GM04503 (cell line): Measurements from ENCODE around the gene FAR2.
"Not testable (repeated sequence)": the region's sequence is repeated elsewhere in the genome, so short reads cannot be mapped to it uniquely, and the experiment has no call there.

Experiments used
- DNase-seq: peaks from one replicate; pipeline ENCODE4 v3.0.0-alpha.2; 2012; ENCODE audit warnings: low read depth

FAR2 gene

DNA sequence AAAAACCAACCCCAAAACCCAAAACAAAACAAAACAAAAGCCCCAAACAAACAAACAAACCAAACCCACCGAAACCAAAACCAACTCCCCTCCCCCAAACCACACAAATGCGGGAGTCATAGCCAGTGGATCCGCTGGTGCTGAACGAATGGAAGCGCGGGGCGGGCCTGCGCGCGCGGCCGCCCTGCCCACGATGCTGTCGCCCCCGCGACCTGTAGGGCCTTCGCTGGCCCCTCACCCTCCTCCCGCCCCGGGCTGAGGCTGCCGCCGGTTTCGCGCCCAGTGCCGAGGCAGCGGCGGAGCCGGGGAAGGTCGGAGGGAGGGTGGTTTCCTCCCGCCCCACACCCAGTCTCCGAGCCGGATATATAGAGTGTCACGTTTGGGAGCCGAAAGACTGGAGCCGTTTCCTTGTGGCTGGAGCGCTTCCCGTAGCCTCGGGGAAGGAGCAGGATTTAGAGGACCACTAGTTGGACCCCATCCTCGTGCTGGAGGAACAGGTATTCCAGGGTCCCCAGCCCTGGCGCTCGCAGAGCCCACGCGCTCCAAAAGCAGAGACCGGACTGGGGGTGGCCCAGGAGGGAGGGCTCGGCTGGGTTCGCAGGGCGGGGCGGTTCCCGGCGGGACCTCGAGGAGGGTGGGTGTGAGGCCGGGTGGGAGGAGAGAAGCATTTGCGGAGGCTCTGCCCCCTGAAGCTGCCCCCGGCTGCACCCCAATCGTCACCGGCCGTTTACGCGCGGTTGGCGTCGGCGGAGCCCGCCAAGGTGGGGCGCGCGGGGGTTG is at the start of gene FAR2:
TSS of gene FAR2 (plus strand) at position 368 of the 780 bp plus-strand sequence. CDS start 121,172 bp downstream, outside the sequence.
- DNase-seq: no peak

DNA sequence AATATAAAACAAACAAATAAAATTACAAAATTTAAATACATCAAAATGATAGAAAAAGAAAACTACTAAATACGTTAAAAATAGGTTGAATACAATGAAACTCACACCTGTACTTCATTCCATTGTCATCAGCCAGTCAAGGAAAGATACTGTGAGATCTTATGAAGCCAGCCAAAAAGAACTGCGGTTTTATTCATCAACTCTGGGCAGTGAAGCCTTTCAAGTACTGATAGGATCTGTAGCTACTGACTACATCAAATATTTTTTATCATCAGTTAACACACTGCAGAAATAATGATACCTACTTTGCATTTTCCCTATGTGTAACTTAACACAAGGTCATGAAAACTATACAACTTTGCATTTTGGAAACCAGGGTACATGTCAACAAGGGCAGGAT is 46.3 kb upstream of the FAR2 start:
- no peak for DNase-seq

DNA sequence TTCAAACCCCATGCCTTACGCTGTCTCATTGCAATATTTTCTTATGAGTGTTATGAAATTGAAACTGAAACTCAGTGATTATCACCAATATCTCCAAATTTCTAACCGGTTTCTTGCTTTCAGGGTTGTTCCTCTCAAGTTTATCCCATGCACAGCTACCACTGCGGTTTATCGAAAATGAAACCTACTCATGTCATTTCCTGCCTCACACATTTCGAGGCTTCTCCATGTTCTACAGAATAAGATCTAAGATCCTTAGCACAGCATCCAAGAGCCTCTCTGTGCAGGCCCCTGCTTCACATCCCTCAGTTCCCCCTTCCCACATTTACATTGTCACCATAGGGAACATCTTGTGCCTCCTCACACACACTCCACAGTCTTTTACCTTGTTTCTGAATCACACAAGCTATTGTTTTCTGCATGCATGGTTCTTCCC is 45.5 kb upstream of the FAR2 start:
- no peak for DNase-seq

DNA sequence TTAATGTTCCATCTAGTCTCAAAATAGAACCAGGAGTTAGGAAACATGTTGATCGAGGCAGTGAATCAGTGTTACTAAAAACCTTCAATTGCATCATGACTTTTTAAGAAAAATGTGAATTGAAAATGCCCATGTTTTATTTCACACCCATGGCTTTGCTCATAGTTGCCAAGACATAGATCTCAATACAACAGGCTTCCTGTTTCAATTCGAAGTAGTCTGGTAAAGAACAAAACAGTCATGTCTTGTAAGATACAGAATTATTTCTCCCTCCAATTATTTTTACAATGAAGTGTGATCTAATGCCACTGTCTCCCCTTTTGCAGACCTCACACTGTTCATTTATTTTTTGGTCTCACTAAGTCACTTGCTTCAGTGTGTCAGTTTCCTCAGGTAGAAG is 44.6 kb upstream of the FAR2 start:
- no peak for DNase-seq

DNA sequence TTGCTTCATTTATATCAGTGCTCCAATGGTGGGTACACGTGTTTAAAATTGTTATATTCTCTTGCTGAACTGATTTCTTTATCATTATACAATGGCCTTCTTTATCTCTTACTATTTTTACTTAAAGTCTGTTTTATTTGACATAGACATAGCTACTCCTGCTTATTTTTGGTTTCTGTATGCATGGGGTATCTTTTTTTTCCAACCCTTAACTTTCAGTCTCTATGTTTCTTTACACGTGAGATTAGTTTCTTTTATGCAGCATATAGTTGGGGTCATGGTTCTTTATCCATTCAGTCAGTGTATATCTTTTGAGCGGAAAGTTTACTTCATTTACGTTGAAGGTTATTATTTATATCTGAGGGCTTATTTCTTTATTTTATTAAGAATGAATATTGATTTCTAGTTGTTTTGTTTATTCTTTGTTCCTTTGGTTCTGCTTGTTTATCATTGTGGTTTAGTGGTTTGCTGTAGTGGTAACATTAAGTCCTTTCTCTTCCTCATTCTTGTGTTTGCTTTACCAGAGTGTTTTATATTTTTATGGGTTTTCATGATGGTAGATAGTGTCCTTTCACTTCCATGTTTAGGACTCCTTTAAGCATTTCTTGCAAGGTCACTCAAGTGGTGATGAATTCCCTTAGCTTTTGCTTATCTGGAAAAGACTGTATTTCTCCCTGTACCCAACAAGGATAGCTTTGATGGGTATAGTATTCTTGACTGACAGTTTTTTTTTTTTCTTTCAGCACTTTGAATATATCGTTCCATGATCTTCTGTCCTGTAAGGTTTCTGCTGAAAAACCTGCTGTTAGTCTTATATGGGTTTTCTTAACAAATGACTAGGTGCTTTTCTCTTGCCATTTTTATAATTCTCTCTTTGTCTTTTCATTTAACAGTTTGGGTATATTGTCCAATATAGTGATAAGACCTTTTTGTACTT is 38.3 kb upstream of the FAR2 start:
- DNase-seq: no peak

DNA sequence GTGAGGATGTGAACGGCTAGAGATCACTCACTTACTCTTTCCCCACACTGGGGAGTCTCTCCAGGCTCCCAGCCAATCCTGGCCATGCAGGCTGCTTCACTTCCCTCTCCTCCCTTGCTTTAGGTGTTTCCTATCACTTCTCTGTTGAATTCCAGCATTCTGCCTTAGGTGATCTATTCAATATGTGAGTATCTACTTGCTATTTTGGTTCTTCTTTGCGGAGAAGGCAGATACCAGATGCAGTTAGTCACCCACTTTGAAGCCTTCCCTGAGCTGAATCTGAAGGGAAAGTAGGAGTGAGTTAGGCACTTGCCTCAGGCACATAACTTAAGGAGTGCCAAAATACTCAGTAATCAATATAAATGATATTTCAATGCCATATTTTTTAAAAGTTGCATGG is 36.0 kb upstream of the FAR2 start:
- DNase-seq: no peak

DNA sequence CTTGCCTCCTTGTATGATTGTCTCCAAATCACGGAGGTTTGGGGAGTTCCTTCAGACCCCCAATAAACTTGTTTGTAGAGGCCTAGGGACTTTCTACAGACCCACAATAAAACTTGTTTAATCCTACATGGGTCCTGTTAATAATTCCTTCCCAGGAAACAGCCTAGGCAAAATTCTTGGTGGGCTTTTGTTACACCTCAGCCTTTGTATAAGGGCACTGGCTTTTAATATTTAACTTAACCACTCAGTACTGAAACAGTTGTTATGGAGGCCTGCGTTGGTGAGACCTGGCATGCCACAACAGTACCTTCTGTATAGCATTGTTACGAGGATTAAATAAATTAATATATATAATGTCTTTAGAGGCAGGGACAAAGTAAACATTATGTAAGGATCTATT is 32.7 kb upstream of the FAR2 start:
- no peak for DNase-seq

DNA sequence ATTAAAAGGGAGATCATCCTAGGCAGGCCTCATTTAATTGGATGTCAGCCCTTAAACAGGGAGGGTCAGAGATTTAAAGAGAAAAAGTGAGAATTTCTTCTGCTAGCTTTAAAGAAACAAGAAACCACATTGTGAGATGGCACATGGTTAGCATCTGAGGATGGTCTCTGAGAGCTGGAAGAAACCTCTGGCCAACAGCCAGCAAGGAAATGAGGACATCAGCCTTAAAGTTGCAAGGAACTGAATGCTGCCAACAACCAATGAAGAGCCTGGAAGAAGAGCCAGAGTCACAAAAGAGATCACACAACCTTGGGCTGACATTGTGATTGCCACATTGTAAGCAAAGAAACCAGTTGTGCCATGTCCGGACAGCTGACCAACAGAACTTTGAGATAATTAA is 17.5 kb upstream of the FAR2 start:
- DNase-seq: no peak

DNA sequence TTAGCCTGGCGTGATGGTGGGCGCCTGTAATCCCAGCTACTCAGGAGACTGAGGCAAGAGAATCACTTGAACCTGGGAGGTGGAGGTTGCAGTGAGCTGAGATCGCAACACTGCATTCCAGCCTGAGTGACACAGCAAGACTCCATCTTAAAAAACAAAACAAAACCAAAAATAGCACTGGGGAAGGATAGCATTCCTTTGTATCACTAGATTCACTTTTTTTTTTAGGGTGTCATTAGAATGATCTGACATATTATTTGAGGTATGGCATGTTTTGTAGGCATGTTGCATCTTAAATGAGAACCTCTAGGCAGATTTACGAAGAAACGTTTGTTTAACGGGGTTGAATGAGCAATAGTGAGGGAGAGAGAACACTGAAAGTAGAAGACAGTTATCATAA is 16.8 kb upstream of the FAR2 start:
- DNase-seq: no peak

DNA sequence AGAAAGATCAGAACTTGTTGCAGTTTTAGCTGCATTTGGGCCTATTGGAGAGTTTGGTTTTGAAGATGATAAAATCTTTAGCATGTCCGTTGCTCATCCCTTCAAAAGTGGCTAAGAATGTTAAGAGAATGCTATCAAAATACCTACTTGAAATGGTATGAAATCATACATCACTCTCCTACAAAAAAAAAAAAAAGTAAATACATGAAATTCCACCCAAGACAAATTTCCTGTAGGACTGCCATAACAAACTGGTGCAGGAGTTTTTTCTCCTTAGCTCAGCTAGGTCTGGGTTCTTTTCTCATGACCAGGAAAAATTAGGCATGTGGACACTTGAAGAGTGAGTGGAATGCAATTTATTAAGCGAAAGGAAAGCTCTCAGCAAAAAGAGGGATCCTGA is 15.9 kb upstream of the FAR2 start:
- no peak for DNase-seq

DNA sequence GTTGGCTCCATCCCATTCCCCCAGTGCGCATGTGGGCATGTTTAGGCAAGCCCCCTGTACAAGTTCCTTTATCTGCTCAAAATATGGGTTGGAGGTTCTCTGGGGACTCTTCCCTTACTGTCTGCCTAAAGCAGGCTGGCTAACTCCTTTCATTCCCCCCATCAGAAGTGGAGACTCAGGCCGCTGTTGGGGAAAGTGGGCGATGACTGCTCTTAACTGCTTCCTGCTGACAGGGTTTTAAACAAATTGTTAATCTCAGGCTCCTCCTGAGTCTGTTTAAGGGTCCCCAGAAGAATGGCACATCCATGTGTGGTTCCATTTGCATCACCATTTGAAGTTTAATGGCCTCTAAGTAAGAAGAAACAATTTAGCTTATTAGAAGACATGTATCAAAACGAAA is 15.4 kb upstream of the FAR2 start:
- DNase-seq: no peak

DNA sequence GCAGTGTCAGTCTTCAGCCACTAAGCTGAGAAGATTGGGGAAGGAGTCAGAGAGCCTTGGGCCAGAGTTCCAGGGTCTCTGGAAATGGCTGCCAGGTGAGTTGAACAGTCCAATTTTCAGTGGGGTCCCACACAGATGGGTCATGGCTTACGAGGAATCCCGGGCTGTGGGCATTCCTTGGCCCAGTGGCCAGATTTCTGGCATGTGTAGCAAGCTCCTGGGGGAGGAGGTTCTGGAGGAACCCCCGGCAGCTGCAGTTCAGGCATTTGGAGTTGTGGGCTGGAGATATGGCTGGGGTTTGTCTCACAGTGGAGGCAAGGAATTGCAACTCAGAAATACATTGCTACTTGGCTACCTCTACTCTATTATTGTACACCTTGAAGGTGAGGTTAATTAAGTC is 10.8 kb upstream of the FAR2 start:
- not testable (repeated sequence) for DNase-seq

DNA sequence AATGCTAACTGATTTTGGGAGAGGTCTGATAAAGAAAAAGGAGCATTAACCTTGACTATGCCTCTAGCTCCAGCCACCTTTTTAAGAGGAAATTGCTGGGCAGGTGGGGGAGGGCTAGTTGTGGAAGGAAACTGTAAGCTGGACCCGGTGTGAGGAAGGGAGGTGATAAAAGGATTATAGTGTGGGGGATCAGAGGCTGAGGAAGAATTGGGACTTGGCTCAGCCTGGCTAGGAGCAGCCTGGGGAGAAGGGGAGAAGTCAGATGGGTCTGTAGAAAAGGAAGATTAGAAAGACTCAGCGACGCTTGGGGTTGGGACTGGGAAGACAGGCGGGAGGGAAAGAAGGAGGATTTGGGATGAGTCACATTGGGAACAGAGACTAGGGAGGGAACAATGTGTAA is 10.2 kb upstream of the FAR2 start:
- not testable (repeated sequence) for DNase-seq

DNA sequence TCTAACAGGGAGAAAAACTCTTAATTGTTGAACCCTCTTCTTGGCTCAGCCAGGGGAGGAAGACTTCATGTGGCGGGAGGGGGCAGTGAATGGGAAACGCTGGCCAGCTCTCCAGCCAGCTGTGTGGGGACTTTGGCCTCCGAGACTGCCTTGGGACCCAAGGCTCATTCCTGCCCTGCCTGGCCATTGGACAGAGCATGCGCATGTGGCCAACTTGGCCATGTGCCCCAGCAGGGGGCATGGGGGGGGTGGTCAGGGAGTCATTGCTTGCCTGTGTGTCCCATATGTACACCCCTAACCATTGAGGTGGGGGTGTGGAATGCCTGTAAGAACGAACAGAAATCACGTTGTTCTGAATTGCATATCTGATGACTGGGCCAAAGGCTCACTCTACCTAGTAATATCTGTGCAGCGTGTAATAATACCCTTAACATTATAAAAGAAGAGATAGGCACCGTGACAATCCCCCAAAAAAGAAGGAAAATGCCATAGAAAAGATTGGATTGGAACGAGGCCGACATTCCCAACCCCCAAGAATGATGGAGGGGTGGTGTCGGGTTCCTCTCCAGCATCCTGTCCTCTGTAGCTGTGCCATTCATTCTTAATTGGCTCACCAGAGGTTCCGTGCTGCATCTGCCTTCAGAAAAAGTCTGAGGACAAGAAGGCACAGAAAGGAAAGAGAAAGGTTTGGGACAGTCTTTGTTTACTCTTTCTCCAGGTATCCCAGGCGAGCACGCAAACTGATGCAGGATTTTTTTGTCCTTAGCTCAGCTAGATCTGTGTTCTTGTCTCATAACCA is 3.5 kb upstream of the FAR2 start:
- DNase-seq: no peak

DNA sequence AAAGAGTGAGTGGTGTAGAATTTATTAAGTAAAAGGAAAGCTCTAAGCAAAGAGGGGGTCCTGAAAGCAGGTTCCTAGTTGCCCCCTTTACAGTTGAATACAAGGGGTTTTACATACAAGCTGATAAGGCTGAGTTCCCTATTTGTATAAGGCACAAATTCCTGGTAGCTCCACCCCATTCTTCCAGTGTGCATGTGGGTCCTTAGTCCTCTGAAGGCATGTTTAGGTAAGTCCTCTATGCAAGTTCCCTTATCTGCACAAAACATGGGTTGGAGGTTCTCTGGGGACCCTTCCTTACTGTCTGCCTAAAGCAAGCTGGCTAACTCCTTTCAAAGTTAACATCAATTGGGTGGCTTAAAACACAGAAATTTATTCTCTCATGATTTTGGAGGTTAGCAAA is 2.9 kb upstream of the FAR2 start:
- no peak for DNase-seq

DNA sequence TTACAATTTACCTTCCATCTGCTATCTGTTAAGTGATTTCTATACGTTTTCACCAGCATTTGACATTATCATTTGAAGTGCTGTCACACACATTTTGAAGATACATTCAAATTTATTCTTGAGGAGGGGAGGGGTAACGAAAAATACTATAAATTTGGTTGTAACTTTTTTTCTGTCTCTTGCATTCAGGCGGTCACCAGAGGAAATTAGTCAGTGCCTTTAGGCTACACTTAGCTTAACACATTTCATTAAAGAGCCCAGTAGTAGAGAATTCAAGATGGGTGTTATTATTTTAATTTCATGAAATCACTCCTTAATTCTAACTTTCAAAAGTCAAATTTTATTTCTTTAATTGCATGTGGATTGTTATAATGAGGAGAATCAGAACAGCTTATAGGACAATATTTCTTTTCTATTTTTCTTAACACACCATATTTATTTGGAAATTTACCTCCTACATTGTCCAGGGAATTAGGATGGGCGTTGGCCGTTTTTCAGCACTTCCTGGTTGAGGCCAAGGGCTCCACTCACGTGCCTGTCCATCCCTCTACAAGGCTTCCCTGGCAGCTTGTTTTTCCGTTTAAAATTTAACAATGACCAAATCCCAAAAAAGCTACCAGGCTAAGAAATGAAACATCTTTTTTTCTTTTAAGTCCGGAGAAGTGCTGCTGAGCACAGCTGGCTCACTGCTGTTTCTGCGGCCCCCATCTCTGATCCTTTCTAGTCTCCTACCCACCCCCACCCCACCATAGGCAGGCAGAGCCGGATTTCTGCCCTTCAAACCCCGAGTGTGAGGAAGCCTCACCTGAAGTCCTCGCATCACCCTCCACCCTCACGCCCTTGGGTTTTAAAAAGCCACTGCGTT is 1.1 kb upstream of the FAR2 start:
- no peak for DNase-seq

DNA sequence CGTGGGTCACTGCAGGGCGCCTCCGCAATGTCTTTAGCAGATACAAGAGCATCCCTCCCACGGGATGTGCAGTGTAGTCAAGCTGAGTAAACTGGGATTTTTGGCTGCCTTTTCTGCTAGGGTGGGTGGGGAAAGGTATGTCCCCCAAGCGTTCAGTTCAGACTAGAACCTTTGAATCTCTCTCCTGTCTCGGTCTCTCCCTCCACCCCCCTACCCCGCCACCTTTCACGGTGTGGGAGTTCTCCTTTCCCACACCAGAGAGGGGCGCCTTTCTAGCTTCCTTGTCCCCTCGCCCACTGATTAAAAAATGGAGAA is 525 bp upstream of the FAR2 start:
- DNase-seq: no peak

DNA sequence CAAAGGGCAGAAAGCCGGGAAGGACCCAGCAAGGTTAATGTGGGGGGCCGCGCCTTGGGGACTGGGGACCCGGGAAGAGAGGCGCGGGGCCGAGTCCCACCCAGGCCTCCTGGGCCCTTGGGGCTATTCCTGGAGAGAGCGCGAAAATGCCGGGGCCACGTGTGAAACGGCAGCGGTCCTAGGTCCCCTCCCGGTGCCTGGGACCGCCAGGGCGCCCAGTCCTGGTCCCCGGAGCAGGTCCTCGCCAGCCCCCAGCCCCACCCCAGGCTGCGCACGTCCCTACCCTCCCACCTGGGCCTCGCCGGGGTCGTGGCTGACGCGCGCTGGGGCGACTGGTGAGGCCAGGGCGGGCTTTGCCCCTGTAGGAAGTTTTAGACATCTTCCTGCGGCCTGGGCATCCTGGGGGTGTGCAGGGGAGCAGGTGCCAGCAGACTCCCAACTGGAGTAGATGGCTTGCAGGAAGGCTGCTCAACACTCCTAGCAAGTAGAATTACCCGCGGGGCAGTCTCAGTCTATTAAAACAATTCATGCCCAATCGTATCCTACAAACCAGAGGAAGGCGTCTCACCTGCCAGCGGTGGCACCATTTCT is 708 bp downstream of the FAR2 start:
- DNase-seq: no peak

DNA sequence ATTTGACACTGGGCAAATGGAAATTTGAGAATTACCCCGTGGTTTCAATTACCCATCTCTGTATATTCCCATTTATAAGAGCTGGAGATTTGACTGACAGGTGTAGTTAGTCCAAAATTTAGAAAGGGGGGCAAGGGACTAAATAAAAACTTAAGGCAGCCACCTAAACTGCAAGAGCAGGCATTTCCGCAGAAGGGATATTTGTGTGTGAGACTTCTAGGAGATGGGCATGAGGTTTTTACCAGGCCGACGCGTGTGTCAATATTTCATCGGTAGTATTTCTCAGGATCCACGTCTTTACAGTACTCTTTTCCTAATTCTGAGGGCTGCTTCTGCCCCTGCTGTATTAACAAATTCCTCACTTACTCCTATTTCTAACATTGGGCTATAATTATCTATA is 1.4 kb downstream of the FAR2 start:
- DNase-seq: no peak

DNA sequence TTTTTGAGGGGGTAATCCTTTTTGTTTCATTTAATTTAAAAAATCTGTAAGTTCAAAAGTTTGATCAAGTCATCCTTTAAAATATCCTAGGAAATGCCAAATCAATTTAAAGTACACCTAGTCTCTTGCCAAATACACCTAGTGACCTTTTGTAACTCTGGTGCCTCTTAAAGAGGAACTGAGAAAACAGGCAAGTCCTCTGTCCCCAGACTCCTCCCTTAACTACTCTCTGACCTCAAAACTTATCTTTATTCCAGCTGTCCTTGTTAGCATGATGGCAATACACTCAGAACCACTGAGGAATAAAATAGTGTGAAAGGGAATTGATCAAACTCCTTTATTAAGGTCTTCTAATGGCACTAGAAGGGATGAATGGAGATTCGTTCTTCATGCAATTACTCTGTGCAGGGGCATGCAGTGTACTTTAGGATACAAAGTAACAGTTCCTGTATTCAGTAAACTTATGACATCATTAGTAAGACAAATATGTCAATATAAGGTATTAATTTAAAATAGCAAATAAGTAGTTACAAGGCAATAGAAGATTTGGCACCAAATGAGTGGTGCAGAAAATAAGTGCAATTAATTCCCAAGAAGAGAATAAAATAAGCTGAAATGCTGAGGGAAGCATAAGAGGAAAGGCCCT is 3.3 kb downstream of the FAR2 start:
- DNase-seq: no peak
